Stimulated activated CD8-positive, alpha-beta memory T cell treated with anti-CD3 and anti-CD28 coated beads, Interleukin-7, amount 100 ng/mL, for 4 hours (primary cell): ENCODE measurements around the gene CLEC16A.

Experiments
- DNase-seq, 2 donors: peaks; one replicate each; pipeline ENCODE4 v3.0.0-alpha.2; 2020; ENCODE audit warnings: low read depth in 2 of 2

The CLEC16A gene

DNA sequence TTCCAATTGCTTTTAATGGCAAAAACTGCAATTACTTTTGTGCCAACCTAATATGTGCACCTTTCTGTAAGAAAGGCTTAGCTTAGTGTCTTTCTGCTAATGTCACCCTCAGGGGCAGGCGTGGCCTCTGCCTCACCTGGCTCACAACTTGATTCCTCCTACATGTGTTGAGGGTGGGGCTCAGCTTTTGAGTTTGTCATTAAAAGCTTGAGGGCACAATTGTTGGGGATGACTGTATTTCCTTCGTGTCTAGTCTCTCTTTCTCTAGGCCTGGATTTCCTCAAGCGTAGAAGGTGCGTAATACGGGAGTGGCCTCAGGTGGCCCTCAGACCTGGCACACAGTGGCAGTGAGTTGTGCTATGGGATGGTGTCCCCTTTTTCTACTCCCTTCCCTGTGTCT, 94.4 kb downstream of the CLEC16A start:
- DNase-seq = no peak

DNA sequence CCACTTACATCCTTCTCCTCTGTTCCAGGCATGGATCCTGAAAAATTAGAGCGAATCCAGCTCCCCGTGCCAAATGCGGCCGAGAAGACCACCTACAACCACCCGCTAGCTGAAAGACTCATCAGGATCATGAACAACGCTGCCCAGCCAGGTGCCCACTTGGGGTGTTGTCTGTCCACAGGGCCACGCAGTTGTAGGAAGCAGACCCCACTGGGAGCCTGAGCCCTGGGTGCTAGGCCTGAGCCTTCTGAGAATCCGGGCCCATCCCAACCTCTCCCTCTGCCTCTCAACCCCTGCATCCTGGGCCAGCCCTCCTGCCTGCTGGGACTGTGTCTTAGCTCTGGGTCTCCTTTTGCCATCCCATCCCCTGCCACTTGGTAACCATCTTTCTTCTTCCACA, 95.4 kb downstream of the CLEC16A start:
- DNase-seq = no peak

DNA sequence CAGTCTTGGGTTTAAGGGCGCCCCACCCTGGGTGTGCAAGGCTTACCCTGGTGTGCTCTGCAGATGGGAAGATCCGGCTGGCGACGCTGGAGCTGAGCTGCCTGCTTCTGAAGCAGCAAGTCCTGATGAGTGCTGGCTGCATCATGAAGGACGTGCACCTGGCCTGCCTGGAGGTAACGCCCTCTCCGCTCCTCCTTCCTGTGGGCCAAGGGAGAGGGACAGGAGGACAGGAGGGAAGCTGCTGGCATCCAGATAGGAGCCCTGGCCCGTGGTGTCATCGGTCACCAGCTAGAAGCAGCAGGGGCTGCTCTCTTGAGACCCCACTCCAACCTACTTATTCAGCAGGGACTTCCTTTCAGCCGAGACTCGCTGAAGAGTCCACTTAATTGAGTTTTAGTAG, 97.8 kb downstream of the CLEC16A start:
- no peak for DNase-seq

DNA sequence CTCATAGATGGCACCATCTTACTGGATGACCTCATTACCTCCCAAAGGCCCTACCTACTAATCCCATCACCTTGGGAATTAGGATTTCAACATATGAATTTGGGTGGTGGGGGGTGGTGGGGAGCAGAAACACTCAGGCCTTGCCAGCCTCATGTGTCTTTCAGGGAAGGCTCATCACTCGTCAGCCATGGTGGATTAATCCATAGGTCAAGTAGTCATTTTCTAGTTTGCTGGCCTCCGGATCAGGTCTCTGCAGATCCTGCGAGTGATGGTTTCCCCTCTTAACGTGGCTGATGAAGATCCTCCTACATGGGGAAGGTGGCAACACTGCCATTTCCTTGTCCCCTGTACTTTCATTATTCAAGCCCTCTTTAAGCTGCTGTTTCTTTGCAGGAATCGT, 101.1 kb downstream of the CLEC16A start:
- DNase-seq = no peak

DNA sequence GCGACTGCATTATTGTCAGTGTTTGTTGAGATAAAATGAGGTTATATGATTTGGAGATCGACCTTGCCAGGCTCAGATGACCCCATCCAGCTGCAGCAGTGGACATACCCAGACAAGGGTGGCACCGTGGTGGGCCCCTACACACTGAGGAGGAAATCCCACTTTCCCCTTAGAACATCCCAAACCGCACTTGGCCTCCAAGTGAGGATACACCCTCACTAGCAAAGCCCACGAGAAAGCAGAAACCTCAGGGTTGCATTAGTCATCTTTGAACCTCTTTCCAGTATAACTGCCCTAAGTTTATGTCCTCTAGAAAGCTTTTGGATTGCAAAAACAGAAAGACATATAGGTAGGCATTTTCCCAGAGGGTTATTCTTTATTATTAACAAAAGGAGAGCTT, 101.5 kb downstream of the CLEC16A start:
- no peak for DNase-seq

DNA sequence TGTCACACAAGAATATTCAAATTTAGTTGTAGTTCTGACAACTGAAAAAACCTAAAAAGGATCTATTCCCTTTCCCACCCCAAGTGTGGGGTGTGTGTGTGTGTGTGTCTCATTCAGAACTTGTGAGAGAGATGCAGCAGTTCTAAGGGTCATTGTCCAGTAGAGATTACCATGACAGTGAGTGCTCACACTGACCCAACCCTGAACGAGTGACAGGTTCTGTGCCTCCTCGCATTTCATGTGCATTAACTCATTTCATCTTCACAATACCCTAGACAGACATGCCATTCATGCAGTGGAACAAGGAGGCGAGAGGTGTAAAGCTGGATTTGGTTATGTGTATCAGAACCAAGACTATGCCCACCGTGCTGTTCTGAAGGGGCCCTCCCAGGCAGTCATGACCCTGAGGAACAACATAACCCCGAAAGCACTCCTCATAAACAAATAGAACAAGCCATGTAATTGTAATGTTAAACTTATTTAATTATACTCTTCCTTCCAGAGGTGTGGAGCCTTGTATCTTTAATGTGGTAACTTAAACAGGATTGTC, 102.1 kb downstream of the CLEC16A start:
- no peak for DNase-seq

DNA sequence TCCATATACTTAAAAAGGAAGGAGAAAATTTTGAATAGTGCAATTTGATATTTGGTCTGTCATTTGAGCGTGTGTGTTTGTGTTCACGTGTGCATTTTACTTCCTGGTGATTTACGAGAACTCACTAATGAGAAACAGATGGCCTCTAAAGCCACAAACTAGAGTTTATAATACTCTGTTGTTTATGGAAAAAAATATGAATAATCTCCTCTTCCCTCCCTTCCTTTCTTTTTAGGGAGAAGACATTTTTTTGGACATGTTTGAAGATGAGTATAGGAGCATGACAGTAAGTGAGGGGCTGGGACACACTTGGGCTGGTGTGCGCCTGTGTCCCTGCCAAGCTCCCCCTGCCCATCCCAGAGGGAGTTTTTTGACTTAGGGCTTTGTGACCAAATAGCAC, 102.7 kb downstream of the CLEC16A start:
- no peak for DNase-seq

DNA sequence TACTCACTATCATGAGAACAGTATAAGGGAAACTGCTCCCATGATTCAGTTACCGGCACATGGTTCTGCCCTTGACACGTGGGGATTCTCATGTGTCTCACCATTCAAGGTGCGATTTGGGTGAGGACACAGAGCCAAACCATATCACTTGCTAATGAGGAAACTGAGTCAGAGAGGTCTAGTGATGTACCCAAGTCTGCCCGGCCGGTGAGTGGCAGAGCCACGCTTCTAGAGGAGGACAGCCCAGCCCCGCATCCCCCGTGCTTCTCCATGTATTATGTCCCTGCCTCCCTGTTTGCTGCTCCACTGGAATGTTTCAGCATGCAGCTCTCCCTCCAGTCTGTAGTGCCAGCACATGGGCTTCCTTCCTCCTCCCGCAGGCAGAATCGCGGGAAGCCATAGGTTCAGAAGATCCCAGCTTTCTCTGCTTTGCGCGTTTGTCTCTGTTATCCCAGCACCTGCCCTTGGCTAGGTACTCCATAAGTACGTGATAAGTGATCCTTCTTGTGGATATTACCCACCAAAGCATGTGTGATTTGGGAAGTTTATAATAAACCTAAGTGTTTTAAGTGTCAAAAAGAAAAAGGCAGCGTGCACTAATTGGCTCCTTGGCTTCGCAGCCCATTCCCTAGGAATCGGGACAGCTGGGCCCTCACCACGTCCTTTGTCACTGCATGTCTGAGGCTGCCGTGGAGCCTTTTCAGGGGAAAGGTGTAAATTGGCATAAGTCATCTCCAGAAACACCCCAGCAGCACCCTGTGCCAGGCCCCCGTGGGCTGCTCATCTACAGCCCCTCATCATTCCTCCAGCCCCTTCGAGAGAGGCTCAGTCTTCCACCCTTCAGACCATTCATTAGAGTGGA, 103.8 kb downstream of the CLEC16A start:
- DNase-seq = no peak

DNA sequence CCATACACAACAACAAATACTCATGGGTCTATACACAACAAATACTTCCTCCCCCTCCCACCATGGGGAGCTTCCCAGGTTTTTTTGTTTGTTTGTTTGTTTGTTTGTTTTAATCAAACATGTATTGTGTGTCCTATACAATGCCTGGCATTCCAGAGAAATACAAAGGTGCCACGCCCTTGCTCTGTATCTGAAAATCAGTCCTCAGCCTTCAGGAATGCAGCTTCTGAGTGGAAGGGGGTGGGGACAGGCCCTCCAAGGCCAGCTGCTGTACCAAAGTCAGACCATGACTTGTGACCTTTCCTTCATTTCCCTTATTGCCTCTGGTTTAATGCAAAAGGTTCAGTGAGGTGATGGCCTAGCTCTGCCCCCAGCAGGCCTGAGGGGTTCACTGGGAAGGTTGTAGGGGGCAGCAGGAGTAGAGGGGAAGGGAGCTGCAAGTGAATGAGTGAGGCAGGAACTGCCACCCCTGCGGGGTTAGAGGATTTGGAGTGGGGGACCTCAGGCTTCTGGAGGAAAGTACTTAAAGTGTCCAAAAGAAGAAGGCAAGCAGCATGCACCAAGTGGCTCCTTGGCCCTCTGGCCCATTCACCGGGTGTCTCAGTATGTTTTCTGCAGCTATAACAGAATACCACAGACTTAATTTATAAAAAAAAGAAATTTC, 105.2 kb downstream of the CLEC16A start:
- DNase-seq = no peak

DNA sequence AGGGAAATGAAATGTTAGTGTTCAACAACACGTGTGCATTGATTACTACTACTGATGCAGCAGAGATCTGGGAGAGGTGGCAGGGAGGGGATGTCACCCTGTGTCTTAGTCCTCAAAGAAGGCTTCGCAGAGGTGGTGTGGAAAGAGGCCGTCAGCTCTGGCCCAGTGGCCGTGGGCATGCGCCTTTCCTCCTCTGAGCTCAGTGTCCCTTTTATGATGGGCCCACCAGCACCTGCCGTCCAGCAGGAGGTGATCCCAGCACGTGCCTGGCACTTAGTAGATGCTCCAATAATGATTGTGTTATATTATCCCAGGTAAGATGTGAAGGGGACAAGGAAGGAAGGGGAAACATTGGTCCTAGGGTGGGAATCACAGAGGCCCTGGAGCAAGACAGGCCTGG, 106.2 kb downstream of the CLEC16A start:
- no peak for DNase-seq

DNA sequence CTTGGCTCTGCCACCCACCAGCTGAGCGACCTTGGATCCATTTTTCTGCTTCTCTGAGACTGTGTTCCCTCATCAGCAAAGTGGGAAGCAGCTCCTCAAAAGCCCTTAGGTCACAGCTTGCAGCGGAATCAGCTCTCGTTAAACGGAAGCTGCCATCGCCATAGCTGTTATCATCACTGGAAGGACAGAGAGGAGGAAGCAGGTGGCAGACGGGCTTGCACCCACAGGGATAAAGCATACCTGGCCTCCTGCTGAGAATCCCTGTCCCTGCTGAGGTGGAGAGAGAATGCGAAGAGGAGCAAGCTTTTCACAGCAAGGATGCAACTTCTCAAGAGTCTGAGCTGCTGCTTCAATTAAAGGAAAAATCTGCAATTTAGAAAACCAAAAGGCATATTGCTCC, 106.6 kb downstream of the CLEC16A start:
- no peak for DNase-seq

DNA sequence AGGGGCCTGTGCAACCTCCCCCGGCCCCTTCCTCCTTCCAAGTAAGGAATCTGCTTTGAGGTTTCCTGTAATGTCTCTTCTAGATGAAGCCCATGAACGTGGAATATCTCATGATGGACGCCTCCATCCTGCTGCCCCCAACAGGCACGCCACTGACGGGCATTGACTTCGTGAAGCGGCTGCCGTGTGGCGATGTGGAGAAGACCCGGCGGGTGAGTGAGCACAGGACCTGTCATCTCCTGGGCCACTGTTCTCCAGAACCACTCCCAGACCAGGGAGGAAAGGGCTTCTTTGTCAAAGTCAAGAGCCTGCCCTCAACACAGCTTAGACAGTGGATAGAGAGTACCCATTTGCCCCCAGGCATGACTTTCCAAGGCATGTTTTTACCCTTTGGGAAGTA, 107.1 kb downstream of the CLEC16A start:
- no peak for DNase-seq

DNA sequence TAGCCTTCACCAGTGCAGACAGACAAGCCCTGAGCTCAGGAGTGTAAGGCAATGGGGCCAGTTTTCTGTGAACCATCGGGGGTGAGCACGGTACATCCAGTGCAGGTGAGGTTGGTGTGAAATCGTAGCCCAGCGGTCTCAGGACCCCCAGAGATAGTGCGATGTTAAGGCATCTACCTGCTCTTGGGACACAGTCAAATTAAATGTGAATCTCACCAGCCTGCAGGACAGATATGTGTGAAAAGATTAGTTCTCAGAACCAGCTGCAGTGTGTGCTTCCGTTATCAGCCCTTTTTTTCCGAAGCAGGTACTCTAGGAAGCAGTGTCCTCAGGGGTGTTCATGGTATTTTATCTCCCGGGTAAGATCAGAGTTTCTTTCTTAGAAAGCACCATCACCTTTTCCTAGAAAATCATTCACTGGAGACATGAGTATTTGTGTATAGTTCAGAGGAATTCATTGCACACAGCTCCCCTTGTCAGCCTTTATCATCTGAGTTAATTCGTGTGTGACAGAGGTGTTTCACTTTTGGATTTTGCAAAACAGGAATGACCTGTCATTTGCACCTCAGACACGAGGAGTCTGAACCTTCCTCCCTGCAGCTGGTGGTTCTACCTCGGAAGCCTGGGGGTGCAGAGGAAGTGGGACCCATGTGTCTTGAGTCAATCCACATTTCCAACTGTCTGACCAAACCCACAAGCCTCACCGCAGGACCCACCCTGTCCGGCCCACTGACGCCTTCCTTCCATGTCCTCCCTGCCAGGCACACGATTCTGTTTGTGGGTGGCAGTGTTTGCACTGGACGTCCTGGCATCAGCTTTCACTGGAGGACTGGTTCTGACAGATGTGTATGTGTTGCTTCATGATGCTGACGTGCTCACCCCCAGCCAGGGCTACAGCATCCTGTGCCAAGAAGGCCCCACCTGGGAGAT, 107.8 kb downstream of the CLEC16A start:
- peak; percentile 45 to 46 for DNase-seq

DNA sequence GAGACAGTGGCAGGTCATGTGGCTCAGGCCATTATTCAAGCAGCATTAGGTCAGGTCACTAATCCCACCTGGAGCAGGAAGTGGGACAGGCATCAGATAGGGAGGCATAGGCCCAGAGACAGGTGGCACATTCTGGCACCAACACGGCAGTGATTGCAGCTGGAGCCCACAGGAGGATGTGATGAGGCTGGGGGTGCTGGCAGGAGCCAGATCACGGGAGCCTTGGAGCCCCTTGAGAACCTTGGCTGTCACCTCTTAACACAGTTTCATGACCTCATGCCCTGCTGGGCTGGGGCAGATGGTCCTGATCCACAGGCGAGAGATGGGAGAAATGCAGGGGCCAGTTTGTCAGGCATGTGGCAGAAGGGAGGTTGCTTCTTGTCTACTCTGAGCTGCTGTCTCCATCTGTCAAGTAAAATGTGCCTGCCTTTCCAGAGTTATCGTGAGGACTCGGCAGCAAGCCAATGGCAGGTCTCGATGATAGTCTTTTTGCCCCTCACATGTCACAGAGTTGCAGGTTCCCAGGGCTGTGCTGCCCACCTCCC, 109.6 kb downstream of the CLEC16A start:
- no peak for DNase-seq

DNA sequence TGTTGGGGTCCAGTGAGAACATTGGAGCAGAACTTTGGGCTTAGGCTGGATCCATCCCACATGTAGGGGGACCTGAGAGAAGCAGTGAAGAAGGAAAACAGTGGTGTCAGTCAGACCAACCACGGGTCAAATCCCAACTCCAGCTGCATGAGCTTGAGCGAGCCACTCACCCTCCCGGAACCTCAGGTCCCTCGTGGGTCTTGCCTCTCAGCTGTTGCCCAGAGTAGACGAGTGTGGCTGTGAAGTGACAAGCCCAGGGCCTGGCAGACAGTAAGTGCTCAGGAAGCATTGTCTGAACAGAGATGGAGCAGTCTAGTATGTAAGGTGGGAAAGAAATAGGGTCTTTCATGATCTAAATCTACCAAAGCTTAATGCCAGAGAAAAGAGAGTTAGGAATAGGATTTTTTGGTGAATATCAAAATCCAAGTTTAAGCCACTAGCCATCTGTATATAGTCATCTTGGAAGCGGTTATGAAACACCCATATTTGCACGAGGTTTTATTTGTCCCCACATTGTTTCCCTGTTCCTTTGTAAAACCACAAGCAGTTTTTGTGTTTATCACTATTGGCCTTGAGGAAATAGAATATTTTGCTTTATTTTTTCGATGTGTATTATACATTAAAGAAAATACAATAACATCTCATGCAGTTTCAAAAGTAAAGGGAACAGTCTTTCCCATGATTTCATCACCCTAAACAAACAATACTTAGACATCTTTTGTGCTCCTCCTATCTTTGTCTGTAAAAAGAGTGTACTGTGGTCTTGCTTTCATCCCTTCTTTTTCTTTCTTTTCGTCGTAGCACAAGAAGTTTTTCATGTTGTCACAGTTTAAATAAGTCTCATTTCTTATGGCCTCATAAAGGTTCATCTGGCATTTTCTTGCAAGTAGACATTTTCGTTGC, 112.0 kb downstream of the CLEC16A start:
- no peak for DNase-seq

DNA sequence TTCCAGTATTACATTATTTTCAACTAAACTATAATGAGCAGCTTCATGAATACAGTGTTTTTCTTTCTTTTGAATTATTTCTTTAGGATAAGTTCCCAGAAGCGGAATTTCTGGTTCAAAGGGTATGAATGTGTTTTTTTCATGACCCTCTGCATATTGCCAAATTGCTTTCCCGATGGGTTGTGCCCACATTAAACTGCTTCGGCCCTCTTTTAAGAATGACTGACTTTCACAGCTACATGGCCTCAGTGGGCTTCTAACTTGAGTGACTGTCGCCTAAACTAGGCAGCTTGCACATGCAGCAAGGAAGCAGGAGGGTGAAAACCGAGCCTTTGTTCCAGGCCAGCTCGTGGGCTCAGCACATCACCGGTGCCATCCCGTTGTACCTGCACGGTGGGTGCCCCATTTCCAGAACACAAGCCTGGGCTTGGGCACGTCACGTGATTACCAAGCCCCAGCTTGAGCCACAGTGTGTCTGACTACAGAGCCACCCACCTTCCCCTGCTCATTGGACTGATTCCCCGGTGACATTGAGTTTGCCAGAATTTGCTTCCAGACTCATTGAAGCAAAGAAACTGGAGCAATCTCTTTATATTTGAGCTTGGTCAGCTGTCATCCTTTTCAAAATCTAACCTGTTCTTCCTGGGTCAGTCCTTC, 112.8 kb downstream of the CLEC16A start:
- no peak for DNase-seq

DNA sequence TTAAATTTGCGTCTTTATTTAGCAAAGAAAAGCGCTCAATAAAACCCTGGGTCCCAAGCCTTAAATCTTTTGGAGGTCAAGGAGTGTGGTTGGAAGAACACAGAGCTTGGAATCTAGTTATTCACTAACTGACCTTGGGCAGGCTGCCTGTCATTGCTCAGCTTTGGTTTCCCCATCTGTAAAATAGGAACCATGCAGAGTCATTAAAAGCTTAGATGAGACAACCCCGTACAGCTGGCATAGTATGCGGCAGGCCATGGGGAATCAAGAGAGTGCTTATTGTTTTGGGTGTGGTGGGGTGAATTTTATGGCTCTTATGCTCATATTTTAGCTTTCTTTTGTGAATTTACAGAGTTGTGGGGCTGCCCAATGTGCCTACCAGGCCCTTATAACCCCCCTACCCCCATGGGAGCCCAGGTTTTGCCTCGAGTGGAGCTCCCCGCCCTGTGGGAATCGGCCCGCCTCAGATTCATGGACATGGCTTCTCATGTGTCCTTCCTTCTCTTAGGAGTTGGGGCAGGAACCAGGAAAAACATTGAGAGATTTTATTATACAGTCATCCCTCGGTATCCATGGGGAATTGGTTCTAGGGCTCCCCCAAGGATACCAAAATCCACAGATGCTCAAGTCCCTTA, 113.5 kb downstream of the CLEC16A start:
- DNase-seq = no peak

DNA sequence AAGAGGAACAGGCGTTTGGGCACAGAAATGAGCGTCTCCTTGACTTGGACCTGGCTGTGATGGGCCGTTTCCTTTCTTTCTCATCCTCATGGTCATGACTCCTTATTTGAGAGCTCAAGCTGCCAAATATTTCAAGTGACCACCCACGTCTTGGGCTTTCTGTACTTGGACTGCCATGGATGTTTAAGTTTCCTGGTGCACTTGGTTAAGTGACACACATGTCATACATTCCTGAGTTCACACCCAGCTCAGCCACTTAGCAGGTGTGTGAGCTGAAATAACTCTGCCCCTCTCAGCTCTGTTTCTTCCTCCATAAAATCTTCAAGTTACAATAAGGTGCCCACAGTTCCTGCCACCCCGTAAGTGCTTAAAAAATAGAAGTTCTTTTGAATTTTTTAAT, 114.5 kb downstream of the CLEC16A start:
- DNase-seq = no peak

DNA sequence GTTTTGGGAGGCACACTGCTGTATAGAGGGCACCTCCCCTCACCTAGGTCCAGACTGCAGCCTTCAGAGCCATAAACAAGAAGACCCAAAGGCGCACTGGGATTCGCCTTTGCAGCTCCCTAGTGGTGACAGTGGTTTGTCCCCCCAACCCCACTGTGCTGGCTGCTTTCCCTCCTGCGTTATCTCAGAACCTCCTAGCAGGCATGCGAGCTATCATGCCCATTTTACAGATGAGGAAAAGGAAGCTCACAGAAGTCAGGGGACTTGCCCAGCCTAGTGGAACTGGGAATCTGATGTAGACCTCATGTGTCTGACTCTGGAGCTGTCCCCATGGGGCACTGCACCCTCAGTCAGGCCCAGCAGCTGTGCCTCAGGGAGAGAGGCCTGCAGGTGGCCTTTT, 115.2 kb downstream of the CLEC16A start:
- DNase-seq = no peak

DNA sequence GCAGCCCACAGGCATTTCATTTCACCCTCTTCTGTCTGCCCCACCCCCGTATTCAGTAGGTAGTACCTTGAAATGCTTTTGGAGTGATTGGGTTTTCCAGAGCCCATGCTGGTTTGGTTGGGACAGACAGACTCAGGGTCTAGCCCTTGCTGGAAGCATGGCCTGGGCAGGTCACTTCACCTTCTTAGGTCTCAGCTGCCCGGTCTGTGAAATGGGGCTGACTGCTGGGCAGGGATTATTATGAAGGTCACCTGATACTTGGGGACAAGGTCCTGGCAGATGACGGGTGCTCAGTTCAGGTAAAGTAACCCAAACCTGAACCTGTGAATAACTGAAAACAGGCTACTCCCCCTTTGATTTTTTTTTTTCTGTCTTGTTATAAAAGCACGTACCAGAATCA, 116.0 kb downstream of the CLEC16A start:
- DNase-seq = no peak
